GM23248 (cell line): Measurements from ENCODE around the gene COL9A1. TPM values are rescaled to one million over a fixed set of nuclear protein-coding genes. Genes with fewer than 3 reads are reported as not detected.

ENCODE experiments used
- DNase-seq: peaks from one replicate; pipeline ENCODE4 v3.0.0-alpha.2; 2015
- H2AFZ ChIP-seq: fragments of 200-600 bp; sonication (generic); 2 replicates; pipeline ENCODE4 v1.6.1; 2016; ENCODE audit warnings: antibody characterized with exemption
- H3F3A ChIP-seq: fragments of 200-600 bp; sonication (generic); 2 replicates; pipeline ENCODE4 v1.6.1; 2016; ENCODE audit warnings: mild to moderate bottlenecking, antibody characterized with exemption, mixed run types; ENCODE audit not compliant: insufficient read depth
- H3K27ac ChIP-seq: fragments of 200-600 bp; sonication (generic); 2 replicates; pipeline ENCODE4 v1.5.1; 2016; ENCODE audit warnings: mild to moderate bottlenecking
- H3K27me3 ChIP-seq: fragments of 200-600 bp; sonication (generic); replicated peaks from 2 replicates; pipeline ENCODE4 v1.6.1; 2016; ENCODE audit warnings: mild to moderate bottlenecking; ENCODE audit not compliant: insufficient read depth
- H3K36me3 ChIP-seq: fragments of 200-600 bp; sonication (generic); 2 replicates; pipeline ENCODE4 v1.6.1; 2016; ENCODE audit warnings: low read depth, mild to moderate bottlenecking
- H3K4me1 ChIP-seq: fragments of 200-600 bp; sonication (generic); 2 replicates; pipeline ENCODE4 v1.6.1; 2016; ENCODE audit warnings: mild to moderate bottlenecking; ENCODE audit not compliant: insufficient read depth
- H3K4me2 ChIP-seq: fragments of 200-600 bp; sonication (generic); one replicate; pipeline ENCODE4 v1.6.1; 2016; ENCODE audit warnings: mild to moderate bottlenecking; ENCODE audit not compliant: unreplicated experiment
- H3K4me3 ChIP-seq: fragments of 200-600 bp; sonication (generic); 2 replicates; pipeline ENCODE4 v1.5.1; 2016; ENCODE audit warnings: mild to moderate bottlenecking
- H3K79me2 ChIP-seq: fragments of 200-600 bp; sonication (generic); 2 replicates; pipeline ENCODE4 v1.6.1; 2016; ENCODE audit warnings: mild to moderate bottlenecking; ENCODE audit not compliant: insufficient read depth
- H3K9ac ChIP-seq: fragments of 200-600 bp; sonication (generic); 2 replicates; pipeline ENCODE4 v1.6.1; 2016; ENCODE audit warnings: mild to moderate bottlenecking
- H3K9me2 ChIP-seq: fragments of 200-600 bp; sonication (generic); 2 replicates; pipeline ENCODE4 v1.6.1; 2016; ENCODE audit warnings: mixed run types, mild to moderate bottlenecking, moderate library complexity; ENCODE audit not compliant: insufficient read depth
- H3K9me3 ChIP-seq: fragments of 200-600 bp; sonication (generic); one replicate; pipeline ENCODE4 v1.6.1; 2017; ENCODE audit warnings: low read depth
- H4K20me1 ChIP-seq: fragments of 200-600 bp; sonication (generic); 2 replicates; pipeline ENCODE4 v1.6.0; 2016; ENCODE audit not compliant: insufficient read depth
- EZH2 ChIP-seq: fragments of 200-600 bp; sonication (generic); IDR thresholded peaks from 2 replicates; pipeline ENCODE4 v1.6.1; 2018; ENCODE audit warnings: antibody characterized with exemption, mild to moderate bottlenecking; ENCODE audit not compliant: insufficient read depth, poor library complexity, severe bottlenecking
- EZH2phosphoT487 ChIP-seq: fragments of 200-600 bp; sonication (generic); IDR thresholded peaks from 2 replicates; pipeline ENCODE4 v1.6.1; 2018; ENCODE audit warnings: antibody characterized with exemption, moderate library complexity, mild to moderate bottlenecking, low read depth; ENCODE audit not compliant: insufficient read depth
- WGBS, 2 experiments: methylation state at CpG; one replicate each; pipeline ENCODE4 v1.1.6; 2015 to 2017; ENCODE audit warnings: low lambda C conversion rate in 2 of 2, low coverage in 1 of 2; ENCODE audit errors: missing lambda C conversion rate in 2 of 2; 5-methylcytosine and 5-hydroxymethylcytosine counted together
- in situ Hi-C: fragments of 300-500 bp; cut with MboI; formaldehyde crosslinking; loops from 2 replicates; pipeline ENCODE4 v1.15.0; 2020
- polyA plus RNA-seq: library from polyadenylated mRNA; unstranded; fragments of >200 nt; fragmentation: Nextera tagmentation; extraction: Ambion mirVana; gene quantifications from 2 replicates; pipeline ENCODE4 v1.2.1, GENCODE V29; 2016
- total RNA-seq: library from RNA; depleted of rRNA; stranded (reverse); fragments of >200 nt; shearing (Covaris generic); gene quantifications from 2 replicates; pipeline ENCODE4 v1.2.3, GENCODE V29; 2014

Gene COL9A1
- total and polyA plus RNA-seq, 2 experiments from 2014 or later = not detected

DNA sequence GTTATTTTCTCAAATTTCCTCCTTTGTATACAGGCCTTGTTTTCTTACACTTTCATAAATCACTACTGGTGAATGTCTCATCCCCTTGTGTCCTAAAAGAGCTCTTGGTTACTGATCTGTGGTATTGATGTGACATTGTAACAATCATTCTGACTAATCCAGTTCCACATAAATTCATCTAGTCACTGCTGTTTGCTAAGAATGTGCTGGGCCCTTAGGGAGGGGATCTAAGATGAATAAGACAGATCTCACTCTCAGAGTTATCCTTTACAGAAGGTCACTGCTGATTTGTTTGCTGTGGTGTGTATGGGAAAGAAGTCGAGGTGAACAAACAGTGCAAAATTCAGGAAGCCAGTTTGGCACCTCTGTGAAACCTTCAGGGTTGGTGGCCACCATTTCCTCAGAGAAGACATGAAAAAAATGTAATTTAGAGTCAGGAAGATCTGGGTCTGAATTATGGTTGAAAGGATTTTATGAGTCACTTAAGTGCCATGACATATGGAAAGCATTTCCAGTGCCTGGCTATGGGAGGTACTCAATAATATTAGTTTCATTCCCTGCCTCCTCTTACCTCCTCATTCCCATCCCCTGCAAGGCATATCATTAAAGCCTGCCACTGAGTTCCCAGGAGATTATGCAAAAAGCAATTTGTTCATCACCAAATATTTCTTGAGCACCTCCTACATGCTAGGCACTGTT is 121.8 kb downstream of the COL9A1 start:
- Histone ChIP-seq H3K9me2 (no peaks in the 10 kb centered on the region), H3K27me3 (no peaks in the 10 kb centered on the region), H3K27ac (no peak overlapping the region), H2AFZ (no peak overlapping the region), H3K9ac (no peak overlapping the region), H4K20me1 (no peaks in the 10 kb centered on the region), H3F3A (no peaks in the 10 kb centered on the region), H3K9me3 (no peaks in the 10 kb centered on the region), H3K4me2 (no peak overlapping the region), H3K4me3 (no peak overlapping the region), H3K4me1 (no peaks in the 10 kb centered on the region), H3K79me2 (no peaks in the 10 kb centered on the region), H3K36me3 (no peaks in the 10 kb centered on the region)
- DNase-seq = no peak
- in situ Hi-C loops = no loop called here
- TF ChIP-seq EZH2phosphoT487 (no peak), EZH2 (no peak)
- 0% methylated on average over 1 of the region's 1 CpG for WGBS, 2 experiments

DNA sequence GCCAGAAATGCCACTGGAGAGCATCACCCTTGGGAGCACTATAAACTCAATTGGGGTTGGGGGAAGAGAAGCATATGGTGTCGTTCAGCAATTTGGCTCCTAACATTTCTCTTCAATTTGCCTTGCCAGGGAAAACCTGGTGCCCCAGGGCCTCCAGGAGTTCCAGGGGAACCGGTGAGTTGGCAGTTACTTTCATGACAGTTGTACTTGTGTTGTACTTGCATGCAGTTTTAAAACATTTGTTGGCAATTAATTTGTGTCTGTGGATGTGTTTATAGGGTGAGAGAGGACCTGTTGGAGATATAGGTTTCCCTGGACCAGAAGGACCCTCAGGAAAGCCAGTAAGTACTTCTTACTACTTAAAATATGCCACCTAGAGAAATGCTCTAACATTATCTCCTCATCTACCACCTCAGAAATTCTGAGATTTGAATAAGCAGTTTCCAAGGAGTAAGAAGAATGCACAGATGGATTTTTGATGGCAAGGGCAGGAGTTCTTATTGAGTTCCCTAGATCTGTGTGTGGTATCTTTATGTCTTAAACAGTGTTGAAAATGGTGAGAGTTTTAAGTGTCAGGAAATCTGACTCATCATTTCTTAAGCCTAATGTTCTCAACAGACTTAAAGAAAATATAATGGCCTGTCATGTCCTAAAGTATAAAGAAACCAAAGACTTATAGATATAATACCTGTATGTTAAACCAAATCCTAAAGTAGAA is 122.5 kb downstream of the COL9A1 start:
- H3K9me2 ChIP-seq = no peaks in the 10 kb centered on the region
- no peak overlapping the region for H2AFZ ChIP-seq
- no peak overlapping the region for H3K27ac ChIP-seq
- H3K9me3 ChIP-seq = no peaks in the 10 kb centered on the region
- H3K27me3 ChIP-seq = no peaks in the 10 kb centered on the region
- no peak overlapping the region for H3K4me2 ChIP-seq
- H3K4me1 ChIP-seq = no peaks in the 10 kb centered on the region
- H3K36me3 ChIP-seq = no peaks in the 10 kb centered on the region
- no peak for DNase-seq
- no peak overlapping the region for H3K4me3 ChIP-seq
- WGBS, 2 experiments = 73 to 75% methylated on average over 2 of the region's 2 CpGs
- in situ Hi-C loops = no loop called here
- H3F3A ChIP-seq = no peaks in the 10 kb centered on the region
- no peak for TF ChIP-seq EZH2phosphoT487
- TF ChIP-seq EZH2 = no peak
- no peaks in the 10 kb centered on the region for H3K79me2 ChIP-seq
- no peaks in the 10 kb centered on the region for H4K20me1 ChIP-seq
- H3K9ac ChIP-seq = no peak overlapping the region

DNA sequence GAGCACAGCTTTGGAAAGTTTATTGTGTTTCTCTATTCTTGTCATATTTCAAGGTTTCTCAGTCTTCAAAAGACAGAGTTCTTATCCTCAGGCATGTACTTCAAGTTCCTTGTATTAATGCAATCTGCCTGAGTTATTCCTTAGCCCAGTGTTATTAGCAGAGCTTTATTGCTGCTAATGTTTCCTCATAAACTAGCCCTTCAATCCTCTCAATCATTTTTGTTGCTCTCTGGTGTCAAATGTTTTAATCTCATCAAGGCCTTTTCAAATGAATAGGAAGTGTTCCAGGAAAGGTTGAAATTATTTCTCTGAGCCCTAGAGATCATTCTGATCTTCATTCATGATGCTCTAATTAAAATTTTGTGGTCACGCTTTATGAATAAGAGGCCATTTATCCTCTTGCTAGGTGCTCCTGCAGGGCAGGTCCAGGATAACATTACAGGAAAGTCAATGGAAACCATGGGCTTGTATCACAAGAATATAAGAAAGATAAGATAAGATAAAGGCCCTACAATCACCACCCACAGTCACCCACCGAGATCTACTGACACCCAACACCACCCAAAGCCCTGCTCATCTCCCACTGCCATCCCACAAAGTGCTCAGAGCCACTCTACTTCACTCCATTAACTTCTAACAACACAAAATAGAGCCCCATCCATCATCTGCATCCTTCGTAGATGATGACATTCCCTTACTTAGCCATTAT is 125.9 kb downstream of the COL9A1 start:
- WGBS, 2 experiments = 32 to 34% methylated on average over 3 of the region's 3 CpGs
- Histone ChIP-seq H3K4me2 (no peak overlapping the region), H3K36me3 (no peaks in the 10 kb centered on the region), H3K9ac (no peak overlapping the region), H2AFZ (no peak overlapping the region), H3K9me3 (no peaks in the 10 kb centered on the region), H3K9me2 (no peaks in the 10 kb centered on the region), H3K27ac (no peak overlapping the region), H4K20me1 (no peaks in the 10 kb centered on the region), H3K27me3 (no peaks in the 10 kb centered on the region), H3K4me1 (no peaks in the 10 kb centered on the region), H3F3A (no peaks in the 10 kb centered on the region), H3K4me3 (no peak overlapping the region), H3K79me2 (no peaks in the 10 kb centered on the region)
- DNase-seq = no peak
- TF ChIP-seq EZH2phosphoT487 = no peak
- TF ChIP-seq EZH2 = no peak
- in situ Hi-C loops = no loop called here

DNA sequence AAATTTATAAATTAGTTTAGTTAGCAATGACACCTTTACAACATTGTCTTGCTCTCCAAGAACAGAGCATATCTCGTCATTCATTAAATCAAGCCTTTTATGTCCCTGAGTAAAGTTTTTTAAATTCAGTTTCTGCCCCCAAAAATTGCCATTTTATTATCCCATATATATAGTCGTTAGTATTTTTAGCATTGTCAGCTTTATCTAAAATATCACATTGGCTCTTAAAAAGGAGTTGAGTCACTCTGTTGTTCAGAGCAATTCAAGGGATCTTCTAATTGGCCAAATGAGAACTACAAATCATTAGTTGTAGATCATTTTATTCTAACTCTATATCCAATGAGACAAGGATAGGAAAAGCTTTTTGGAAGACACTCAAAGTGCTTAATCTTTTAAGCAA is 127.1 kb downstream of the COL9A1 start:
- Histone ChIP-seq H3K9me2 (no peaks in the 10 kb centered on the region), H3K4me1 (no peaks in the 10 kb centered on the region), H3K9ac (no peak overlapping the region), H3K79me2 (no peaks in the 10 kb centered on the region), H3K27me3 (no peaks in the 10 kb centered on the region), H3K36me3 (no peaks in the 10 kb centered on the region), H3F3A (no peaks in the 10 kb centered on the region), H3K4me3 (no peak overlapping the region), H3K4me2 (no peak overlapping the region), H4K20me1 (no peaks in the 10 kb centered on the region), H3K9me3 (no peaks in the 10 kb centered on the region), H2AFZ (no peak overlapping the region), H3K27ac (no peak overlapping the region)
- no peak for DNase-seq
- WGBS, 2 experiments = 32 to 33% methylated on average over 2 of the region's 2 CpGs
- TF ChIP-seq EZH2 (no peak), EZH2phosphoT487 (no peak)
- in situ Hi-C loops = no loop called here
